HFFc6 (cell line): ENCODE measurements around the gene PARVG. TPM values are rescaled to one million over a fixed set of nuclear protein-coding genes. Genes with fewer than 3 reads are reported as not detected.

Experiments
- DNase-seq: peaks from one replicate; pipeline ENCODE4 v3.0.0-alpha.2; 2018
- H3K27ac Mint-ChIP-seq: 2 replicates; pipeline ENCODE4 v1.8.0; 2020; ENCODE audit warnings: mild to moderate bottlenecking, mixed read lengths
- H3K27me3 Mint-ChIP-seq: 2 replicates; pipeline ENCODE4 v1.8.0; 2021; ENCODE audit warnings: mild to moderate bottlenecking, moderate library complexity, mixed read lengths; ENCODE audit not compliant: insufficient read depth
- H3K36me3 Mint-ChIP-seq: 2 replicates; pipeline ENCODE4 v1.8.0; 2021; ENCODE audit warnings: low read depth, mixed read lengths
- H3K4me1 Mint-ChIP-seq: 2 replicates; pipeline ENCODE4 v1.8.0; 2020; ENCODE audit warnings: low read depth, mixed read lengths
- H3K4me3 Mint-ChIP-seq: 2 replicates; pipeline ENCODE4 v1.8.0; 2020; ENCODE audit warnings: mild to moderate bottlenecking, moderate library complexity, mixed read lengths
- H3K9me3 Mint-ChIP-seq: 2 replicates; pipeline ENCODE4 v1.8.0; 2020; ENCODE audit warnings: mild to moderate bottlenecking, mixed read lengths
- CTCF ChIP-seq: fragments of 200-600 bp; sonication (generic); IDR thresholded peaks from 2 replicates; pipeline ENCODE4 v1.5.0; 2021; ENCODE audit warnings: antibody characterized with exemption, mild to moderate bottlenecking
- total RNA-seq, 6 experiments: library from RNA; stranded (reverse); fragmentation: NEBNext Ultra II Directional; extraction: Animal tissue kit (Norgen Biotek cat#: 25700); gene quantifications; 2 replicates in 1 of 6; 3 replicates in 5 of 6; pipeline ENCODE4 v1.2.3, GENCODE V29; 2021

PARVG gene
- total RNA-seq, 6 experiments from 2014 or later, result not detected

- Mint-ChIP-seq H3K4me3 (no peak overlapping the region), H3K27me3 (peaks cover 4% of the 10 kb centered on the region; the same call in 1 of the 2 replicates), H3K9me3 (no peaks in the 10 kb centered on the region), H3K4me1 (no peaks in the 10 kb centered on the region), H3K36me3 (no peaks in the 10 kb centered on the region), H3K27ac (no peak overlapping the region)
- no peak for DNase-seq
- TF ChIP-seq CTCF, result no peak
These were observed 9.2 kb upstream of the PARVG start for GRCh38 chr22:44171561-44171960.

- Mint-ChIP-seq H3K27me3 (peaks cover 5% of the 10 kb centered on the region), H3K9me3 (no peaks in the 10 kb centered on the region), H3K27ac (no peak overlapping the region), H3K4me1 (no peaks in the 10 kb centered on the region), H3K4me3 (no peak overlapping the region), H3K36me3 (no peaks in the 10 kb centered on the region)
- TF ChIP-seq CTCF, result no peak
- DNase-seq, result no peak
These were observed 8.2 kb upstream of the PARVG start for GRCh38 chr22:44172370-44173108.

- Mint-ChIP-seq H3K27ac (no peak overlapping the region), H3K27me3 (peaks cover 10% of the 10 kb centered on the region), H3K4me3 (no peak overlapping the region)
These were observed 7.6 kb upstream of the PARVG start for GRCh38 chr22:44173154-44173553.

GRCh38 chr22:44175676-44176075 lies 5.0 kb upstream of the PARVG start:
- DNase-seq, result no peak
- Mint-ChIP-seq H3K4me1 (no peaks in the 10 kb centered on the region), H3K36me3 (no peaks in the 10 kb centered on the region), H3K27me3 (peaks cover 17% of the 10 kb centered on the region), H3K9me3 (no peaks in the 10 kb centered on the region), H3K4me3 (no peak overlapping the region), H3K27ac (no peak overlapping the region)
- no peak for TF ChIP-seq CTCF

More at GRCh38 chr22:44173154-44173553, 7.6 kb upstream of the PARVG start:
- H3K36me3 Mint-ChIP-seq, result no peaks in the 10 kb centered on the region
- no peaks in the 10 kb centered on the region for H3K4me1 Mint-ChIP-seq
- DNase-seq, result no peak
- H3K9me3 Mint-ChIP-seq, result no peaks in the 10 kb centered on the region
- TF ChIP-seq CTCF, result no peak

- Mint-ChIP-seq H3K36me3 (no peaks in the 10 kb centered on the region), H3K4me1 (no peaks in the 10 kb centered on the region), H3K4me3 (no peak overlapping the region), H3K27ac (no peak overlapping the region), H3K27me3 (peaks cover 17% of the 10 kb centered on the region), H3K9me3 (no peaks in the 10 kb centered on the region)
- no peak for TF ChIP-seq CTCF
- no peak for DNase-seq
These were observed 1.3 kb upstream of the PARVG start for GRCh38 chr22:44179196-44179988.
